Body of pancreas (tissue), 4 donors: ENCODE data around the gene FAM180A.

Experiments used
- CTCF ChIP-seq, 7 experiments: fragments of 450-650 bp in 4 of 7; fragments of 200-600 bp in 3 of 7; sonication (generic) in 3 of 7; IDR thresholded peaks; one replicate each; pipeline ENCODE4 v1.5.1; 2016 to 2019; ENCODE audit warnings: antibody characterized with exemption in 7 of 7
- POLR2A ChIP-seq, 3 donors: fragments of 450-650 bp; IDR thresholded peaks; one replicate each; pipeline ENCODE4 v1.6.1; 2016; ENCODE audit warnings: antibody characterized with exemption in 3 of 3, mild to moderate bottlenecking in 2 of 3

GRCh38 chr7:135682191-135682590 is 66.4 kb downstream of the FAM180A start:
- no peak for TF ChIP-seq CTCF (IDR thresholded peaks at IDR 0.05)
- TF ChIP-seq POLR2A (IDR thresholded peaks at IDR 0.05): no peak
